GM18909 (cell line): Measurements from ENCODE around the gene FNDC5.
"Not testable (repeated sequence)": the region's sequence is repeated elsewhere in the genome, so short reads cannot be mapped to it uniquely, and the experiment has no call there.

Source experiments
- ATAC-seq: cut with Tn5 transposase; IDR thresholded peaks from one replicate; pipeline ENCODE4 v1.9.1; 2021; ENCODE audit warnings: mild to moderate bottlenecking; ENCODE audit not compliant: unreplicated experiment, poor library complexity

Gene FNDC5

GRCh38 chr1:32870615-32871363, at the start of gene FNDC5:
Gene FNDC5 (minus strand): TSS chr1:32870912.
- no peak for ATAC-seq

- no peak for ATAC-seq
Observed at GRCh38 chr1:32919811-32920733, 49.4 kb upstream of the FNDC5 start.

- ATAC-seq, result no peak
Observed at GRCh38 chr1:32918179-32918578, 47.5 kb upstream of the FNDC5 start.

GRCh38 chr1:32917521-32917920, 46.8 kb upstream of the FNDC5 start:
- no peak for ATAC-seq

GRCh38 chr1:32915766-32916706, 45.3 kb upstream of the FNDC5 start:
- no peak for ATAC-seq

GRCh38 chr1:32910319-32910718, 39.6 kb upstream of the FNDC5 start:
- ATAC-seq, result no peak

- ATAC-seq, result no peak
Observed at GRCh38 chr1:32907435-32907834, 36.7 kb upstream of the FNDC5 start.

GRCh38 chr1:32906654-32907053, 35.9 kb upstream of the FNDC5 start:
- ATAC-seq, result no peak

- not testable (repeated sequence) for ATAC-seq
Observed at GRCh38 chr1:32905588-32905987, 34.9 kb upstream of the FNDC5 start.

- ATAC-seq, result no peak
Observed at GRCh38 chr1:32904797-32905196, 34.1 kb upstream of the FNDC5 start.

GRCh38 chr1:32903991-32904785, 33.5 kb upstream of the FNDC5 start:
- no peak for ATAC-seq

GRCh38 chr1:32902535-32902920, 31.8 kb upstream of the FNDC5 start:
- no peak for ATAC-seq

- ATAC-seq, result no peak
Observed at GRCh38 chr1:32901823-32902534, 31.3 kb upstream of the FNDC5 start.

GRCh38 chr1:32900956-32901822, 30.5 kb upstream of the FNDC5 start, which contains the start of gene TMEM54:
Gene TMEM54 (minus strand): TSS chr1:32901389. CDS start chr1:32901238, 151 bp downstream.
- ATAC-seq, result no peak

GRCh38 chr1:32900371-32900955, 29.8 kb upstream of the FNDC5 start:
- ATAC-seq, result no peak

GRCh38 chr1:32899586-32900296, 29.0 kb upstream of the FNDC5 start:
- no peak for ATAC-seq

GRCh38 chr1:32898958-32899357, 28.2 kb upstream of the FNDC5 start:
- ATAC-seq, result no peak
